IMR-90 (cell line): ENCODE data around the gene SUPT16H. TPM values are rescaled to one million over a fixed set of nuclear protein-coding genes. Genes with fewer than 3 reads are reported as not detected.
A peak's percentile ranks its signal among the peaks of the same experiment; 100 is the strongest.

Experiments
- ATAC-seq: fragments of 200-7000 bp; cut with Tn5 transposase; 2 replicates; pipeline ENCODE4 v1.9.1; 2020; ENCODE audit warnings: low read depth, mild to moderate bottlenecking, moderate library complexity
- BruUV-seq: library from RNA; stranded (reverse); fragments of 400-500 nt; replicated peaks from 2 replicates; lab custom pipeline; 2021; lab: Mats Ljungman, UMichigan
- CTCF ChIA-PET: fragments of 300-600 bp; formaldehyde crosslinking; extraction: SDS; loops from one replicate; lab custom pipeline; 2021; ENCODE audit warnings: antibody characterized with exemption; lab: Yijun Ruan, JAX
- POLR2A ChIA-PET: fragments of 300-600 bp; sonication (Branson Sonifier 250); formaldehyde crosslinking; loops from one replicate; lab custom pipeline; 2022; ENCODE audit warnings: antibody characterized with exemption; ENCODE audit not compliant: unreplicated experiment; lab: Charles Lee
- DNase-seq: peaks from one replicate; pipeline ENCODE4 v3.0.0; 2013
- H2AFZ ChIP-seq: replicated peaks from 2 replicates; pipeline ENCODE3; 2013; ENCODE audit warnings: low read length, mild to moderate bottlenecking; ENCODE audit not compliant: poor library complexity
- H2AK5ac ChIP-seq: 2 replicates; pipeline ENCODE4 v1.6.1; 2013; ENCODE audit warnings: low read depth, low read length, inconsistent platforms
- H2AK9ac ChIP-seq: replicated peaks from 2 replicates; pipeline ENCODE3; 2013; ENCODE audit warnings: mild to moderate bottlenecking, low read depth, low read length, moderate library complexity; ENCODE audit not compliant: poor library complexity
- H2BK120ac ChIP-seq: 2 replicates; pipeline ENCODE4 v1.6.1; 2013; ENCODE audit warnings: low read depth, low read length, inconsistent platforms
- H2BK15ac ChIP-seq: 3 replicates; pipeline ENCODE4 v1.6.1; 2013; ENCODE audit warnings: low read depth, low read length, inconsistent platforms
- H2BK20ac ChIP-seq: 2 replicates; pipeline ENCODE4 v1.6.1; 2013; ENCODE audit warnings: low read depth, mild to moderate bottlenecking, inconsistent platforms, low read length, moderate library complexity
- H2BK5ac ChIP-seq: 2 replicates; pipeline ENCODE4 v1.6.1; 2013; ENCODE audit warnings: mild to moderate bottlenecking, low read depth, low read length, inconsistent platforms; ENCODE audit not compliant: poor library complexity, severe bottlenecking
- H3K14ac ChIP-seq: replicated peaks from 2 replicates; pipeline ENCODE4 v1.6.1; 2013; ENCODE audit warnings: low read depth, low read length, inconsistent platforms
- H3K18ac ChIP-seq: 2 replicates; pipeline ENCODE4 v1.6.1; 2013; ENCODE audit warnings: low read depth, low read length, control low read depth
- H3K23ac ChIP-seq: 2 replicates; pipeline ENCODE4 v1.6.1; 2013; ENCODE audit warnings: low read depth, low read length, inconsistent platforms
- H3K27ac ChIP-seq: 2 replicates; pipeline ENCODE4 v1.5.1; 2013; ENCODE audit warnings: mild to moderate bottlenecking, control low read depth, low read length; ENCODE audit not compliant: insufficient read depth
- H3K27me3 ChIP-seq: 2 replicates; pipeline ENCODE4 v1.6.1; 2013; ENCODE audit warnings: low read length; ENCODE audit not compliant: control insufficient read depth, insufficient read depth
- H3K36me3 ChIP-seq: 2 replicates; pipeline ENCODE4 v1.6.1; 2013; ENCODE audit warnings: low read length, mixed read lengths; ENCODE audit not compliant: control insufficient read depth, insufficient read depth
- H3K4ac ChIP-seq: 2 replicates; pipeline ENCODE4 v1.6.1; 2013; ENCODE audit warnings: low read depth, low read length, inconsistent platforms
- H3K4me1 ChIP-seq: 2 replicates; pipeline ENCODE4 v1.6.1; 2013; ENCODE audit warnings: low read length, mixed read lengths; ENCODE audit not compliant: control insufficient read depth, insufficient read depth
- H3K4me2 ChIP-seq: 2 replicates; pipeline ENCODE4 v1.6.1; 2013; ENCODE audit warnings: low read depth, mild to moderate bottlenecking, control low read depth, low read length, moderate library complexity
- H3K4me3 ChIP-seq: 2 replicates; pipeline ENCODE4 v1.5.1; 2013; ENCODE audit warnings: low read depth, mild to moderate bottlenecking, control low read depth, low read length, moderate library complexity; ENCODE audit not compliant: insufficient read depth
- H3K56ac ChIP-seq: 2 replicates; pipeline ENCODE4 v1.6.1; 2013; ENCODE audit warnings: low read length, inconsistent platforms; ENCODE audit not compliant: insufficient read depth; ENCODE audit errors: extremely low read depth
- H3K79me1 ChIP-seq, 2 experiments: 2 replicates each; pipeline ENCODE4 v1.6.1; 2013; ENCODE audit warnings: low read length in 2 of 2, inconsistent platforms in 1 of 2, low read depth in 1 of 2
- H3K9ac ChIP-seq: 2 replicates; pipeline ENCODE4 v1.6.1; 2013; ENCODE audit warnings: low read depth, low read length, control low read depth
- H3K9me1 ChIP-seq: 2 replicates; pipeline ENCODE4 v1.6.1; 2013; ENCODE audit warnings: low read length, inconsistent platforms; ENCODE audit not compliant: insufficient read depth
- H3K9me3 ChIP-seq: 2 replicates; pipeline ENCODE4 v1.6.1; 2013; ENCODE audit warnings: low read length; ENCODE audit not compliant: control insufficient read depth, insufficient read depth
- H4K20me1 ChIP-seq: 2 replicates; pipeline ENCODE4 v1.6.1; 2013; ENCODE audit warnings: low read length, inconsistent platforms; ENCODE audit not compliant: insufficient read depth
- H4K5ac ChIP-seq: 2 replicates; pipeline ENCODE4 v1.6.1; 2013; ENCODE audit warnings: mild to moderate bottlenecking, low read depth, low read length, control low read depth
- H4K8ac ChIP-seq, 2 experiments: 2 replicates each; pipeline ENCODE4 v1.6.1; 2013; ENCODE audit warnings: low read depth in 2 of 2, low read length in 2 of 2, control low read depth in 1 of 2, inconsistent platforms in 1 of 2
- H4K91ac ChIP-seq: 2 replicates; pipeline ENCODE4 v1.6.1; 2013; ENCODE audit warnings: low read depth, low read length, inconsistent platforms; ENCODE audit not compliant: insufficient read depth
- CEBPB ChIP-seq: IDR thresholded peaks from 2 replicates; pipeline ENCODE4 v1.6.1; 2012; ENCODE audit warnings: low read depth, low read length, improper control_type of control experiment
- CHD1 ChIP-seq: IDR thresholded peaks from 2 replicates; pipeline ENCODE4 v1.6.1; 2012; ENCODE audit warnings: low read depth, low read length, improper control_type of control experiment
- FOS ChIP-seq: fragments of 150-350 bp; IDR thresholded peaks from 2 replicates; pipeline ENCODE4 v1.6.1; 2016; ENCODE audit warnings: low read depth, low read length
- POLR2A ChIP-seq: IDR thresholded peaks from 2 replicates; pipeline ENCODE4 v1.6.1; 2012; ENCODE audit warnings: mild to moderate bottlenecking, low read depth, low read length
- RFX5 ChIP-seq: IDR thresholded peaks from 2 replicates; pipeline ENCODE4 v1.8.0; 2012; ENCODE audit warnings: low read depth, mild to moderate bottlenecking, low read length, moderate library complexity
- WGBS, 2 experiments: methylation state at CpG; one replicate each; pipeline versions ENCODE4 v1.1.5 to v1.1.7; 2013; ENCODE audit warnings: missing lambda C conversion rate in 2 of 2; ENCODE audit not compliant: insufficient read length in 1 of 2; ENCODE audit errors: extremely low coverage in 2 of 2; 5-methylcytosine and 5-hydroxymethylcytosine counted together
- dilution Hi-C: fragments of 300-500 bp; cut with HindIII; formaldehyde crosslinking; loops from one replicate; pipeline ENCODE4 v1.14.3; 2018; ENCODE audit warnings: low sequenced_read_pairs; ENCODE audit not compliant: unreplicated experiment
- in situ Hi-C: fragments of 300-500 bp; cut with MboI; formaldehyde crosslinking; loops from 3 replicates; pipeline ENCODE4 v1.14.3; 2019; ENCODE audit warnings: low sequenced_read_pairs, inconsistent platforms, mixed read lengths
- intact Hi-C: fragments of 100-400 bp; cut with micrococcal nuclease; formaldehyde crosslinking; loops from 2 replicates; pipeline ENCODE4 v1.10.0; 2022
- polyA plus RNA-seq, 3 experiments: library from polyadenylated mRNA; depleted of rRNA; stranded (reverse); fragments of >200 nt; gene quantifications; 2 replicates each; pipeline ENCODE4 v1.2.3, GENCODE V29; 2012; ENCODE audit warnings: low replicate concordance in 1 of 3
- total RNA-seq: library from RNA; depleted of rRNA; stranded (reverse); fragments of >200 nt; gene quantifications from 2 replicates; pipeline ENCODE4 v1.2.3, GENCODE V29; 2012

SUPT16H gene
- total and polyA plus RNA-seq, 2 of the 4 experiments (the other 2 are of a cell fraction) = 50.6 to 103 TPM

DNA sequence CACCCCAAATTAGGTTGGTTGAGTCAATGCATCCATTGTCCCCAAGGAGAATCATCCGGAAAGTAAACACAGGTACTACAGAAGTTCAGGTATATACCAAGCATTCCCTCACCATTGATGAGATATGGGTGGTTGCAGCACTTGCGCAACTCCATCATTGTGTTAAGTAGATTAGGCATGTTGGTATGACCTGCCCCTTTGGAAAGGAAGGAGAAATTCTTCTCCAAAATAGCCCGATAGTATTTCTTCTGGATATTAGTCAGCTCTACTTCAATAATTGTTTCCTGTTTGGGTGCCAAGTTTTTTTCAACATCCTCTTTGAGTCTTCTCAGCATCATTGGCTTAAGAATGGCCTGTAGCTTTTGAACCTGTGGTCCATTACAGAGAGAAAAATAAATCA lies 21.3 kb upstream of the SUPT16H start:
- CTCF ChIA-PET = no interaction called here
- in situ Hi-C loops = loop anchor here (25.0 kb wide), 1 partner anchor 1043 kb away; no protein-coding TSS in a partner anchor

More for the DNA sequence above, 21.3 kb upstream of the SUPT16H start:
- Histone ChIP-seq H3K4me2 (no peak overlapping the region), H3K36me3 (peaks cover 67% of the 10 kb centered on the region), H3K27me3 (no peaks in the 10 kb centered on the region), H3K9me3 (no peaks in the 10 kb centered on the region), H4K8ac (no peak overlapping the region), H3K4ac (no peak overlapping the region), H2AK5ac (no peak overlapping the region), H4K20me1 (no peaks in the 10 kb centered on the region; the same call in 1 of the 2 replicates), H2BK5ac (no peak overlapping the region), H3K79me1 (peaks cover under 1 to 8% of the 10 kb centered on the region in 2 experiments; a peak in 2 of 4 replicates), H2AFZ (no peak overlapping the region), H3K27ac (no peak overlapping the region), H3K18ac (no peak overlapping the region), H3K4me1 (no peaks in the 10 kb centered on the region), H2AK9ac (no peak overlapping the region), H2BK15ac (no peak overlapping the region), H3K56ac (no peak overlapping the region), H3K23ac (no peak overlapping the region), H3K9ac (no peak overlapping the region), H3K4me3 (no peak overlapping the region), H2BK120ac (no peak overlapping the region), H3K14ac (no peak overlapping the region), H4K91ac (no peak overlapping the region), H2BK20ac (no peak overlapping the region), H3K9me1 (no peaks in the 10 kb centered on the region), H4K5ac (no peak overlapping the region)
- no peak for ATAC-seq
- no peak for TF ChIP-seq POLR2A
- TF ChIP-seq CHD1 = no peak
- TF ChIP-seq FOS = no peak
- TF ChIP-seq RFX5 = no peak
- peak; percentile 76 for TF ChIP-seq CEBPB
- intact Hi-C loops = loop anchor here (5.0 kb wide), 1 partner anchor 43 kb away; no protein-coding TSS in a partner anchor
- dilution Hi-C loops = no loop called here
- no TSS peak for BruUV-seq
- no peak for DNase-seq
- no CpG with 5 or more reads among the region's 3 CpGs for WGBS, 2 experiments
- POLR2A ChIA-PET = no interaction called here
